Mesothelial cell of epicardium (in vitro differentiated cells): Measurements from ENCODE around the gene KRT3. TPM values are rescaled to one million over a fixed set of nuclear protein-coding genes. Genes with fewer than 3 reads are reported as not detected.

Experiments used
- DNase-seq, 2 experiments: peaks; one replicate each; pipeline ENCODE4 v3.0.0; 2021; ENCODE audit warnings: low spot score in 2 of 2; ENCODE audit not compliant: unreplicated experiment in 2 of 2
- H3K27ac Mint-ChIP-seq: 2 replicates; pipeline ENCODE4 v1.8.0; 2021; ENCODE audit warnings: mixed read lengths
- H3K27me3 Mint-ChIP-seq: 2 replicates; pipeline ENCODE4 v1.8.0; 2021; ENCODE audit warnings: low read depth, mixed read lengths
- H3K36me3 Mint-ChIP-seq: 2 replicates; pipeline ENCODE4 v1.8.0; 2021; ENCODE audit warnings: mixed read lengths
- H3K4me1 Mint-ChIP-seq: 2 replicates; pipeline ENCODE4 v1.8.0; 2021; ENCODE audit warnings: mixed read lengths
- H3K4me3 Mint-ChIP-seq: 2 replicates; pipeline ENCODE4 v1.8.0; 2021; ENCODE audit warnings: mild to moderate bottlenecking, moderate library complexity, mixed read lengths
- H3K9me3 Mint-ChIP-seq: 2 replicates; pipeline ENCODE4 v1.8.0; 2021; ENCODE audit warnings: mixed read lengths
- total RNA-seq: library from RNA; stranded (reverse); gene quantifications from 3 replicates; pipeline ENCODE4 v1.2.1, GENCODE V29; 2021
- TF ChIP-seq, protein P1 (sequence below): fragments of 200-600 bp; sonication (generic); IDR thresholded peaks from one replicate; pipeline ENCODE4 v1.5.0; 2021; ENCODE audit warnings: antibody characterized with exemption; ENCODE audit not compliant: unreplicated experiment

Gene KRT3
- total RNA-seq, 1 donor from 2014 or later: 0.78 TPM

- H3K9me3 Mint-ChIP-seq: peaks cover 9% of the 10 kb centered on the region
- no peak overlapping the region for H3K27ac Mint-ChIP-seq
- TF ChIP-seq, protein P1, sequence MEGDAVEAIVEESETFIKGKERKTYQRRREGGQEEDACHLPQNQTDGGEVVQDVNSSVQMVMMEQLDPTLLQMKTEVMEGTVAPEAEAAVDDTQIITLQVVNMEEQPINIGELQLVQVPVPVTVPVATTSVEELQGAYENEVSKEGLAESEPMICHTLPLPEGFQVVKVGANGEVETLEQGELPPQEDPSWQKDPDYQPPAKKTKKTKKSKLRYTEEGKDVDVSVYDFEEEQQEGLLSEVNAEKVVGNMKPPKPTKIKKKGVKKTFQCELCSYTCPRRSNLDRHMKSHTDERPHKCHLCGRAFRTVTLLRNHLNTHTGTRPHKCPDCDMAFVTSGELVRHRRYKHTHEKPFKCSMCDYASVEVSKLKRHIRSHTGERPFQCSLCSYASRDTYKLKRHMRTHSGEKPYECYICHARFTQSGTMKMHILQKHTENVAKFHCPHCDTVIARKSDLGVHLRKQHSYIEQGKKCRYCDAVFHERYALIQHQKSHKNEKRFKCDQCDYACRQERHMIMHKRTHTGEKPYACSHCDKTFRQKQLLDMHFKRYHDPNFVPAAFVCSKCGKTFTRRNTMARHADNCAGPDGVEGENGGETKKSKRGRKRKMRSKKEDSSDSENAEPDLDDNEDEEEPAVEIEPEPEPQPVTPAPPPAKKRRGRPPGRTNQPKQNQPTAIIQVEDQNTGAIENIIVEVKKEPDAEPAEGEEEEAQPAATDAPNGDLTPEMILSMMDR: no peak
- H3K4me1 Mint-ChIP-seq: no peaks in the 10 kb centered on the region
- no peak overlapping the region for H3K4me3 Mint-ChIP-seq
- no peaks in the 10 kb centered on the region for H3K36me3 Mint-ChIP-seq
- no peak for DNase-seq
- H3K27me3 Mint-ChIP-seq: peaks cover 26% of the 10 kb centered on the region
Observed at GRCh38 chr12:52760623-52761022, 35.3 kb downstream of the KRT3 start.

GRCh38 chr12:52759695-52760094, 36.2 kb downstream of the KRT3 start:
- H3K4me3 Mint-ChIP-seq: no peak overlapping the region
- DNase-seq: no peak
- peaks cover 26% of the 10 kb centered on the region for H3K27me3 Mint-ChIP-seq
- TF ChIP-seq, protein P1: no peak
- H3K27ac Mint-ChIP-seq: no peak overlapping the region
- H3K36me3 Mint-ChIP-seq: no peaks in the 10 kb centered on the region
- H3K4me1 Mint-ChIP-seq: no peaks in the 10 kb centered on the region
- H3K9me3 Mint-ChIP-seq: peaks cover 9% of the 10 kb centered on the region

- H3K27ac Mint-ChIP-seq: no peak overlapping the region
- DNase-seq: no peak
- peaks cover 9% of the 10 kb centered on the region for H3K9me3 Mint-ChIP-seq
- peaks cover 23% of the 10 kb centered on the region for H3K27me3 Mint-ChIP-seq
- H3K4me3 Mint-ChIP-seq: no peak overlapping the region
- no peaks in the 10 kb centered on the region for H3K4me1 Mint-ChIP-seq
- TF ChIP-seq, protein P1: no peak
- H3K36me3 Mint-ChIP-seq: no peaks in the 10 kb centered on the region
Observed at GRCh38 chr12:52759218-52759617, 36.7 kb downstream of the KRT3 start.

DNA sequence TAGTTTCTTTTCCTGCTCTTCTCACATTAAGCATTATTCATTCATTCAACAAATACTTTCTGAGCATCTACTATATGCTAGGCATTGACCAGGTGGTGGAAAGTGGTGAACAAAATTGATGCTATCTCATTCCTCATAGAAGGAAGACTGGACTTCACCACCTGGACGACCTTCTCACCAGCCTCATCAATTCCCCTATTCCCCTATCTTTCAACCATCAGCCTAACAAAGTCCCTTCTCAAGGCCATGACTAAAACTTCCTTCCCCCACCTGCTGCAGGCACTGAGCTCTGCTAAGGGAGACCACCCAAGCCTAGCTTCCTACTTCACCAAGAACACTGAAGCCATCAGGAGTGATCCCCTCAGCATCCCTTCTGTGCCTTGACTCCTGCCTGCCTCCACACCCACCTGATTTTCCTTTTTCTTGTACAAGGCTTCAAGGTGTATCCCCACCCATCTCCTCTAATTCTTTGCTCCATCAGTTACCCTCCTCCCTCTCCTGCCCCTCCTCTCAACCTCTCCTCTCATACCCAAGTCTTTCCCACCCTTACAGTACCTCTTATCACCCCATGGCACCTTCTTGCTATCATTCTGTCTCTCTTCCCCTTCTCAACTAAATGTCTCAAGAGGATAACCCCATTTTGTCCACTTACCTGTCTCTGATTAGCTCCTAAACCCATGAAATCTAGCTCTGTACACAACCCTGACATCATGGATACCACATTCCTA, 38.3 kb downstream of the KRT3 start:
- peaks cover 9% of the 10 kb centered on the region for H3K9me3 Mint-ChIP-seq
- H3K27ac Mint-ChIP-seq: no peak overlapping the region
- H3K4me1 Mint-ChIP-seq: no peaks in the 10 kb centered on the region

GRCh38 chr12:52756281-52756960, 39.5 kb downstream of the KRT3 start:
- Mint-ChIP-seq H3K9me3 (peaks cover 9% of the 10 kb centered on the region), H3K27ac (no peak overlapping the region), H3K4me3 (no peak overlapping the region), H3K4me1 (no peaks in the 10 kb centered on the region), H3K27me3 (peaks cover 37% of the 10 kb centered on the region), H3K36me3 (no peaks in the 10 kb centered on the region)
- DNase-seq: no peak
- TF ChIP-seq, protein P1: no peak

More for the DNA sequence above, 38.3 kb downstream of the KRT3 start:
- DNase-seq: no peak
- no peak overlapping the region for H3K4me3 Mint-ChIP-seq
- no peaks in the 10 kb centered on the region for H3K36me3 Mint-ChIP-seq
- TF ChIP-seq, protein P1: no peak
- H3K27me3 Mint-ChIP-seq: peaks cover 27% of the 10 kb centered on the region
